ENCODE measurements around the gene BAHCC1. TPM values are rescaled to one million over a fixed set of nuclear protein-coding genes. Genes with fewer than 3 reads are reported as not detected.

Gene BAHCC1
- total and polyA plus RNA-seq, 9 of the 15 experiments (the other 6 are each of a cell fraction or from before 2014, with no cell fraction given): 0.14 to 26.9 (median 5.0) TPM

GRCh38 chr17:81511804-81512561 is 116.7 kb downstream of the BAHCC1 start (continued):
- TF ChIP-seq, protein P1, sequence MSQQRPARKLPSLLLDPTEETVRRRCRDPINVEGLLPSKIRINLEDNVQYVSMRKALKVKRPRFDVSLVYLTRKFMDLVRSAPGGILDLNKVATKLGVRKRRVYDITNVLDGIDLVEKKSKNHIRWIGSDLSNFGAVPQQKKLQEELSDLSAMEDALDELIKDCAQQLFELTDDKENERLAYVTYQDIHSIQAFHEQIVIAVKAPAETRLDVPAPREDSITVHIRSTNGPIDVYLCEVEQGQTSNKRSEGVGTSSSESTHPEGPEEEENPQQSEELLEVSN (IDR thresholded peaks at IDR 0.05; ENCODE audit: borderline replicate concordance in 1 of 2, extremely low read depth in 1 of 2, insufficient read depth in 1 of 2, insufficient read length in 1 of 2, low read depth in 1 of 2, low read length in 1 of 2, poor library complexity in 1 of 2, severe bottlenecking in 1 of 2): peak in 1 of 2 experiments; percentile 18
- TF ChIP-seq LCOR (CRISPR knock-in tag; IDR thresholded peaks at IDR 0.05) (peak; percentile 88), PHB (CRISPR knock-in tag; IDR thresholded peaks at IDR 0.05) (0 out of 2 replicates have a peak, but pooled peaks have one; percentile 63), E2F5 (CRISPR knock-in tag; IDR thresholded peaks at IDR 0.05) (no peak), SMAD1 (IDR thresholded peaks at IDR 0.05; ENCODE audit: low read depth, low read length, partially characterized antibody) (no peak), ZBTB1 (CRISPR knock-in tag; IDR thresholded peaks at IDR 0.05; ENCODE audit: borderline replicate concordance, low read depth) (no peak; the same call in 1 of the 2 replicates), ZNF124 (CRISPR knock-in tag; IDR thresholded peaks at IDR 0.05) (no peak), JUNB (CRISPR knock-in tag; conservative IDR thresholded peaks at IDR 0.05) (no peak), ZBTB17 (CRISPR knock-in tag; IDR thresholded peaks at IDR 0.05) (peak; percentile 83), ZNF134 (CRISPR knock-in tag; conservative IDR thresholded peaks at IDR 0.05) (no peak), CBX5 (IDR thresholded peaks at IDR 0.05; ENCODE audit: borderline replicate concordance, low read depth) (no peak), SLC30A9 (CRISPR knock-in tag; IDR thresholded peaks at IDR 0.05) (no peak), HMG20B (CRISPR knock-in tag; IDR thresholded peaks at IDR 0.05) (no peak), EZH2 (IDR thresholded peaks at IDR 0.05; ENCODE audit: borderline replicate concordance, low read depth, low read length) (no peak), RBM22 (IDR thresholded peaks at IDR 0.05; ENCODE audit: low read depth, low read length, poor library complexity, severe bottlenecking) (peak; percentile 100), XRCC4 (IDR thresholded peaks at IDR 0.05; ENCODE audit: extremely low read depth, insufficient read depth, insufficient read length) (no peak), CBFA2T2 (conservative IDR thresholded peaks at IDR 0.05) (no peak), U2AF2 (optimal IDR thresholded peaks at IDR 0.05; ENCODE audit: low read depth, low read length) (no peak), MEF2D (tag; conservative IDR thresholded peaks at IDR 0.05; ENCODE audit: low read depth) (no peak), ZNF707 (CRISPR knock-in tag; conservative IDR thresholded peaks at IDR 0.05) (no peak)
- TF ChIP-seq, protein P2, sequence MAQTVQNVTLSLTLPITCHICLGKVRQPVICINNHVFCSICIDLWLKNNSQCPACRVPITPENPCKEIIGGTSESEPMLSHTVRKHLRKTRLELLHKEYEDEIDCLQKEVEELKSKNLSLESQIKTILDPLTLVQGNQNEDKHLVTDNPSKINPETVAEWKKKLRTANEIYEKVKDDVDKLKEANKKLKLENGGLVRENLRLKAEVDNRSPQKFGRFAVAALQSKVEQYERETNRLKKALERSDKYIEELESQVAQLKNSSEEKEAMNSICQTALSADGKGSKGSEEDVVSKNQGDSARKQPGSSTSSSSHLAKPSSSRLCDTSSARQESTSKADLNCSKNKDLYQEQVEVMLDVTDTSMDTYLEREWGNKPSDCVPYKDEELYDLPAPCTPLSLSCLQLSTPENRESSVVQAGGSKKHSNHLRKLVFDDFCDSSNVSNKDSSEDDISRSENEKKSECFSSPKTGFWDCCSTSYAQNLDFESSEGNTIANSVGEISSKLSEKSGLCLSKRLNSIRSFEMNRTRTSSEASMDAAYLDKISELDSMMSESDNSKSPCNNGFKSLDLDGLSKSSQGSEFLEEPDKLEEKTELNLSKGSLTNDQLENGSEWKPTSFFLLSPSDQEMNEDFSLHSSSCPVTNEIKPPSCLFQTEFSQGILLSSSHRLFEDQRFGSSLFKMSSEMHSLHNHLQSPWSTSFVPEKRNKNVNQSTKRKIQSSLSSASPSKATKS (CRISPR knock-in tag; IDR thresholded peaks at IDR 0.05): no peak
- TF ChIP-seq, protein P3, sequence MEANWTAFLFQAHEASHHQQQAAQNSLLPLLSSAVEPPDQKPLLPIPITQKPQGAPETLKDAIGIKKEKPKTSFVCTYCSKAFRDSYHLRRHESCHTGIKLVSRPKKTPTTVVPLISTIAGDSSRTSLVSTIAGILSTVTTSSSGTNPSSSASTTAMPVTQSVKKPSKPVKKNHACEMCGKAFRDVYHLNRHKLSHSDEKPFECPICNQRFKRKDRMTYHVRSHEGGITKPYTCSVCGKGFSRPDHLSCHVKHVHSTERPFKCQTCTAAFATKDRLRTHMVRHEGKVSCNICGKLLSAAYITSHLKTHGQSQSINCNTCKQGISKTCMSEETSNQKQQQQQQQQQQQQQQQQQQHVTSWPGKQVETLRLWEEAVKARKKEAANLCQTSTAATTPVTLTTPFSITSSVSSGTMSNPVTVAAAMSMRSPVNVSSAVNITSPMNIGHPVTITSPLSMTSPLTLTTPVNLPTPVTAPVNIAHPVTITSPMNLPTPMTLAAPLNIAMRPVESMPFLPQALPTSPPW (CRISPR knock-in tag; IDR thresholded peaks at IDR 0.05): no peak
